DMS 273 (cell line): ENCODE data around the gene CPSF3.
"Not testable (repeated sequence)": the region's sequence is repeated elsewhere in the genome, so short reads cannot be mapped to it uniquely, and the experiment has no call there.

Experiments
- DNase-seq: peaks from one replicate; lab custom pipeline; 2025; ENCODE audit not compliant: unreplicated experiment; lab: John Stamatoyannopoulos, UW

Gene CPSF3

GRCh38 chr2:9392898-9393765, 30.3 kb upstream of the CPSF3 start:
- no peak for DNase-seq

DNA sequence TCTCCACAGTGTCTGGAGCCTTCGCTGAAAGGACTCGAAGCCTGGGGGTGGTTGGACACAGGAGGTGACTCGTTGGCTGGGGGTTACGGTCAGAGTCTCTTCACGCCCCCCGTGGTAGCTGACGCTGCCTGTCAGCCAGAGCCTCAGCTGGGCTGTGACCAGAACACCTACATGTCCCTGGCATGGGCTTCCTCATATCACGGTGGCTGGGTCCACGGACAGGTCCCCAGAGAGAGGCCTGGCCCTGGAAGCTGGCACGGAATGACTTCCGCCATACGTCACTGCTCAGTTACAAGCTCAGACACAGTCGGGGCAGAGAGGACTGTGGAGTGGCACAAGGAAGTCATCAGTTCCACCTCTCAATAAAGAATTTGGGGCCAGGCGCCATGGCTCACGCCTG, 28.6 kb upstream of the CPSF3 start:
- DNase-seq: no peak

GRCh38 chr2:9397201-9397600, 26.3 kb upstream of the CPSF3 start:
- DNase-seq: no peak

DNA sequence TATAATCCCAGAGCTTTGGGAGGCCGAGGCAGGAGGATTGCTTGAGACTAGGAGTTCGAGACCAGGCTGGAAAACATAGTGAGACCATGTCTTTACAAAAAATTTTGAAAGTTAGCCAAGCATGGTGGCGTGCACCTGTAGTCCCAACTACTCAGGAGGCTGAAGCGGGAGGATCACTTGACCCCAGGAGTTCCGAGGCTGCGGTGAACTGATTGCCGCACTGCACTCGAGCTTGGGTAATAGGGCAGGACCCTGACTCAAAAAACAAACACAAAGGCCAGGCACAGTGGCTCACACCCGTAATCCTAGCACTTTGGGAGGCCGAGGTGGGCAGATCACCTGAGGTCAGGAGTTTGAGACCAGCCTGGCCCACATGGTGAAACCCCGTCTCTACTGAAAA, 25.2 kb upstream of the CPSF3 start:
- DNase-seq: not testable (repeated sequence)

- no peak for DNase-seq
Measured at GRCh38 chr2:9398881-9399780, 24.3 kb upstream of the CPSF3 start.

- DNase-seq: no peak
Measured at GRCh38 chr2:9400268-9401058, 23.0 kb upstream of the CPSF3 start.

GRCh38 chr2:9401059-9401547, 22.4 kb upstream of the CPSF3 start:
- no peak for DNase-seq

DNA sequence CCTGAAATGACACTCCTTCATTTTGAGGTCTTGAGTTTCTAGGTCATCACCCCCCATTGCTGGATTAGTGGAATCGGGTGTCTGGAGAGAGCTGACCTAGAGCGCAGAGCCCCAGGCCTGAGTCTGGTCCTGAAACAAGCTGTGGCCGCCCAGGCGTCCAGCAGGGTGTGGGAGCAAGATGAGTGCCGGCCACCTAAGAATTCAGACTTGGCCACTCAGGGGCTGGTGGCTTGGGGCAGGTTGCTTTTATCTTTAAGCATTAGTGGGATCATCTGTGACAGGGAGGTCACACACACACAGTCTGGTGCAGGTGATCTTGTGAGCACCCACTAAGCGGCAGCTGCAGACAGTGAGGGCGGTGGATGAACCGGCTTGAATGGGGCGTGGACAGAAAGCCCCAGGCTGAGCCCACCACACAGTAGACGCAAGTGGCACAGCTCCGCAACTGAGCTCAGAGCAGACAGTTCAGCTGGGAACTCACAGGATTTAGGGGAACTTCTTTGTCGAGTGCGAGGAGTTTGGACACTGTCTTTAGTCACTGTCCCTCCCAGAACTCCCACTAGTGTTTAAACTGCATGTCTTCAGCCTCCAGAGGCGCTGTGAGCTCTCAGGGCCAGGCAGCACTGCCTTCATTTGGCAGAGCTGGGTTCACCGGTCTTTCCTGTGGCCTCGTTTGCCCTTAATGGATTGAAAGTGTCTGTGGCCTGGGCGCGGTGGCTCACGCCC, 21.6 kb upstream of the CPSF3 start:
- DNase-seq: no peak

GRCh38 chr2:9403924-9404323, 19.5 kb upstream of the CPSF3 start:
- no peak for DNase-seq

- no peak for DNase-seq
Measured at GRCh38 chr2:9404451-9404850, 19.0 kb upstream of the CPSF3 start.

DNA sequence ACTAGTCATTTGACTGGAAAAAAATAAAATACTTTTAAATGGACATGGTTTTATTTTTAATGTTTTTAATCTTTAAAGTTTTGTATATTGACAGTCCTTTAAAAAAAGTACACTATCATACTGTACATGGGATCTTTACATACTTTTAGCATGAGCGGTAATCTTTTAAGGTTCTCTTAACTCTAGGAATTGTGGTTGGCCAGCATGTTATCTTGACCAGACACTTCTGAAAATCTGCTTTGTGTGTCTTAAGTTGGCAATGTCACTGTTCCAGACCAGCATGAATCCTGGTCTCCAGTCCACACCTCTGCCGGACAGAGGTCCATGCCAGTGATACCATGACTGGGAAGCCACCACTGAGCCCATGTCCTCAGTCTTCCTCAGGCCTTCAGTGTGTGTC, 17.8 kb upstream of the CPSF3 start:
- no peak for DNase-seq

- DNase-seq: no peak
Measured at GRCh38 chr2:9406529-9407362, 16.7 kb upstream of the CPSF3 start.

GRCh38 chr2:9407363-9407811, 16.1 kb upstream of the CPSF3 start:
- DNase-seq: peak; percentile 47

DNA sequence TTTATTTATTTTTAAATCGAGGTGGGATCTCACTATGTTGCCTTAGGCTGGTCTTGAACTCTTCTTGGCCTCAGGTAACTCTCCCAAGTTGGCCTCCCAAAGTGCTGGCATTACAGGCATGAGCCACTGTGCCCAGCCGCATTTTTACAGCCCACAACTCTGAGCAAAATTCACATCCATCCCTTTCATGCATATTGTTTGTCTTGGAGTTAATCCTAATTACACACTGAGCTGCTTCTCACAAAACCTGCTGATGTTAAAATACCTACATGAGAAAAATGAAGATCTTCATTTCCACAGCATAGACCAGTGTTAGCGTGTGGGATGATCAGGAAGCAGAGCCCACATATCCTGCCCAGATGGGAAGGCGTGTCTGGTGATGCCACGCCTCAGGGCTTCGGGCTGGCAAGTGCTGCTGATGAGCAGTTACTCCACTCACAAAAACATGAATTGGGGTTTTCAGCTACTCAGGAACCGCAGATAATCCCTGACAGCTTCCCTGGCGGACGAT, 14.8 kb upstream of the CPSF3 start:
- peak; percentile 62 for DNase-seq

DNA sequence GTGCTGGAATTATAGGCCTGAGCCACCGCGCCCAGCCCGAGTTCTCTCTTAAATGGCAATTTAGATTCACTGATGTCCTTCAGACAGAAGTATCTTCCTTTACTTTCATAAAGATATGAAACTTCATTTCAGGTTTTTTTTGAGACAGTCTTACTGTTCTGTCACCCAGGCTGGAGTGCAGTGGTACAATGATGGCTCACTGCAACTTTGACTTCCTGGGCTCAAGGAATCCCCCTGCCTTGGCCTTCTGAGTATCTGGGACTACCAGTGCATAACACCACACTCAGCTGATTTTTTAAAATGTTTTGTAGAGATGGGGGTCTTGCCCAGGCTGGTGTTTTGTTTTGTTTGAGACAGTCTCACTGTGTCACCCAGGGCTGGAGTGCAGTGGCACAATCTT, 13.3 kb upstream of the CPSF3 start:
- no peak for DNase-seq

DNA sequence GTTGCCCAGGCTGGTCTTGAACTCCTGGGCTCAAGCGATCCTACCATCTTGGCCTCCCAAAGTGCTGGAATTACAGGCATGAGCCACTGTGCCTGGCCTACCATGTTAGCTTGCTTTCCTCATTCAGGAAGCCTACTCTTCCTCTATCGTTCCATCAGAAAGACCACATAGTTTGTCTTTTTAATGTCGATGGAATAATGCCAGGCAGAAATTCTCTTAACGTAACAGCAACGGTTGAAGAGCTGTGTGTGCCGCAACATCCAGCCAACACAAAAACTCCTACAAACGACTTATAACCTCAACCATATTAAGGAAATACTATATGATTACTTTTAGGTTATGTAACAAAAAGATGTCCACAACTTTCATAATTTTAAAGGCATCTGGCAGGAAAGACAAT, 10.7 kb upstream of the CPSF3 start:
- no peak for DNase-seq

- DNase-seq: no peak
Measured at GRCh38 chr2:9415516-9416169, 7.8 kb upstream of the CPSF3 start.

GRCh38 chr2:9416267-9416961, 7.0 kb upstream of the CPSF3 start:
- DNase-seq: no peak
